Testis (tissue), 3 donors: Measurements from ENCODE around the gene VGLL4. TPM values are rescaled to one million over a fixed set of nuclear protein-coding genes. Genes with fewer than 3 reads are reported as not detected.

Experiments
- DNase-seq: peaks from one replicate; pipeline ENCODE4 v3.0.0-alpha.2; 2019
- H3K27ac ChIP-seq, 2 donors: fragments of 200-600 bp; sonication (generic); one replicate each; pipeline ENCODE4 v1.5.1; 2019
- H3K27me3 ChIP-seq: fragments of 200-600 bp; sonication (generic); one replicate; pipeline ENCODE4 v1.5.1; 2019
- H3K36me3 ChIP-seq: fragments of 200-600 bp; sonication (generic); one replicate; pipeline ENCODE4 v1.5.1; 2017; ENCODE audit warnings: low read depth; ENCODE audit errors: missing control alignments
- H3K4me1 ChIP-seq: fragments of 200-600 bp; sonication (generic); one replicate; pipeline ENCODE4 v1.5.1; 2019
- H3K4me3 ChIP-seq, 2 donors: fragments of 200-600 bp; sonication (generic); one replicate each; pipeline ENCODE4 v1.5.1; 2017 to 2019
- H3K9me3 ChIP-seq: fragments of 200-600 bp; sonication (generic); one replicate; pipeline ENCODE4 v1.5.1; 2017
- CTCF ChIP-seq, 3 experiments: fragments of 450-650 bp in 2 of 3; fragments of 200-600 bp in 1 of 3; sonication (generic) in 1 of 3; IDR thresholded peaks; one replicate each; pipeline ENCODE4 v1.5.1; 2016 to 2019; ENCODE audit warnings: antibody characterized with exemption in 3 of 3, mild to moderate bottlenecking in 2 of 3, moderate library complexity in 1 of 3
- POLR2A ChIP-seq: fragments of 450-650 bp; IDR thresholded peaks from one replicate; pipeline ENCODE4 v1.6.1; 2017; ENCODE audit warnings: antibody characterized with exemption, mild to moderate bottlenecking, moderate library complexity
- WGBS, 2 donors: methylation state at CpG; one replicate each; pipeline ENCODE4 v1.1.5; 2018; 5-methylcytosine and 5-hydroxymethylcytosine counted together
- intact Hi-C: fragments of 100-400 bp; cut with DNase I; formaldehyde crosslinking; loops from one replicate; pipeline ENCODE4 v1.15.1; 2023; ENCODE audit warnings: low total_unique reads
- polyA plus RNA-seq: library from polyadenylated mRNA; stranded (reverse); fragments of 350-450 nt; fragmentation: Illumina TruSeq; extraction: RNeasy Lipid Tissue Mini Kit (QIAGEN cat#74804); gene quantifications from one replicate; pipeline ENCODE4 v1.2.3, GENCODE V29; 2014; ENCODE audit warnings: low read depth, low replicate concordance; ENCODE audit not compliant: insufficient read depth
- total RNA-seq, 2 donors: library from RNA; depleted of rRNA; stranded (reverse); fragments of >200 nt; gene quantifications; one replicate each; pipeline ENCODE4 v1.2.3, GENCODE V29; 2016

Gene VGLL4
- total and polyA plus RNA-seq, 3 donors from 2014 or later, result 72.9 to 209 (median 169) TPM

- Histone ChIP-seq H3K9me3 (no peaks in the 10 kb centered on the region), H3K4me3 (no peak overlapping the region), H3K27ac (peak overlapping the region; percentile 10 to 57), H3K27me3 (no peaks in the 10 kb centered on the region), H3K36me3 (no peaks in the 10 kb centered on the region), H3K4me1 (peaks cover 61% of the 10 kb centered on the region)
- 76 to 78% methylated on average over 5 of the region's 5 CpGs for WGBS, 2 donors
- no peak for DNase-seq
- TF ChIP-seq CTCF (IDR thresholded peaks at IDR 0.05) (no peak), POLR2A (no peak)
- intact Hi-C loops, result loop anchor here (5.0 kb wide), 1 partner anchor 54 kb away; the partner anchor contains the start of gene VGLL4
Observed at GRCh38 chr3:11588338-11588737, 55.4 kb downstream of the VGLL4 start.

GRCh38 chr3:11587766-11588165 is 55.9 kb downstream of the VGLL4 start:
- Histone ChIP-seq H3K27me3 (no peaks in the 10 kb centered on the region), H3K9me3 (no peaks in the 10 kb centered on the region), H3K27ac (peak overlapping the region; percentile 10 to 57), H3K36me3 (no peaks in the 10 kb centered on the region), H3K4me1 (peaks cover 61% of the 10 kb centered on the region), H3K4me3 (no peak overlapping the region)
- DNase-seq, result no peak
- intact Hi-C loops, result loop anchor here (5.0 kb wide), 1 partner anchor 55 kb away; the partner anchor contains the start of gene VGLL4
- WGBS, 2 donors, result 74 to 83% methylated on average over 12 of the region's 12 CpGs
- no peak for TF ChIP-seq CTCF (IDR thresholded peaks at IDR 0.05)
- no peak for TF ChIP-seq POLR2A

- 84 to 85% methylated on average over 4 of the region's 4 CpGs for WGBS, 2 donors
- Histone ChIP-seq H3K4me3 (no peak overlapping the region), H3K27me3 (no peaks in the 10 kb centered on the region), H3K9me3 (no peaks in the 10 kb centered on the region), H3K36me3 (no peaks in the 10 kb centered on the region), H3K27ac (no peak overlapping the region), H3K4me1 (peaks cover 55% of the 10 kb centered on the region)
- no peak for TF ChIP-seq CTCF (IDR thresholded peaks at IDR 0.05)
- no peak for TF ChIP-seq POLR2A
- intact Hi-C loops, result no loop called here
- no peak for DNase-seq
Observed at GRCh38 chr3:11584570-11584969, 59.1 kb downstream of the VGLL4 start.

- WGBS, 2 donors, result 58 to 59% methylated on average over 10 of the region's 10 CpGs
- Histone ChIP-seq H3K9me3 (no peaks in the 10 kb centered on the region), H3K36me3 (no peaks in the 10 kb centered on the region), H3K4me1 (peaks cover 46% of the 10 kb centered on the region), H3K27me3 (no peaks in the 10 kb centered on the region), H3K4me3 (no peak overlapping the region), H3K27ac (peak overlapping the region in 1 of 2 donors; percentile 67)
- no peak for DNase-seq
- TF ChIP-seq POLR2A (no peak), CTCF (IDR thresholded peaks at IDR 0.05) (no peak)
- intact Hi-C loops, result no loop called here
Observed at GRCh38 chr3:11583638-11584046, 60.1 kb downstream of the VGLL4 start.

- Histone ChIP-seq H3K9me3 (no peaks in the 10 kb centered on the region), H3K27me3 (no peaks in the 10 kb centered on the region), H3K27ac (peak overlapping the region; percentile 21 to 67), H3K4me1 (peaks cover 43% of the 10 kb centered on the region), H3K4me3 (no peak overlapping the region), H3K36me3 (no peaks in the 10 kb centered on the region)
- no peak for DNase-seq
- intact Hi-C loops, result no loop called here
- TF ChIP-seq CTCF (IDR thresholded peaks at IDR 0.05) (no peak), POLR2A (no peak)
Observed at GRCh38 chr3:11583235-11583634, 60.5 kb downstream of the VGLL4 start.
